SK-N-SH (cell line): ENCODE results near the gene IFNL2. TPM values are rescaled to one million over a fixed set of nuclear protein-coding genes. Genes with fewer than 3 reads are reported as not detected.
"Not testable (repeated sequence)": the region's sequence is repeated elsewhere in the genome, so short reads cannot be mapped to it uniquely, and the experiment has no call there.

Source experiments
- CTCF ChIA-PET: fragments of 300-600, 350-600 bp; formaldehyde crosslinking; extraction: SDS; loops from one replicate; lab custom pipeline; 2021; lab: Yijun Ruan, JAX
- POLR2A ChIA-PET: fragments of 350-600 bp; sonication (Branson Sonifier 250); formaldehyde crosslinking; extraction: SDS; loops from one replicate; lab custom pipeline; 2020; ENCODE audit warnings: antibody characterized with exemption, inconsistent platforms; lab: Yijun Ruan, JAX
- DNase-seq: peaks from one replicate; pipeline ENCODE4 v3.0.0; 2012
- H2AFZ ChIP-seq: fragments of 200-600 bp; sonication (generic); 2 replicates; pipeline ENCODE4 v1.8.1; 2016; ENCODE audit warnings: antibody characterized with exemption, mild to moderate bottlenecking, low read depth
- H3F3A ChIP-seq: fragments of 200-600 bp; sonication (generic); replicated peaks from 2 replicates; pipeline ENCODE3; 2016; ENCODE audit warnings: antibody characterized with exemption, mild to moderate bottlenecking; ENCODE audit not compliant: insufficient read depth
- H3K27ac ChIP-seq, 2 experiments: fragments of 200-500 bp in 1 of 2; fragments of 200-600 bp in 1 of 2; sonication (Bioruptor generic) in 1 of 2; sonication (generic), shearing (Covaris generic) in 1 of 2; 2 replicates each; pipeline versions ENCODE4 v1.5.1 to v1.6.1; 2014 to 2016; ENCODE audit warnings: low read depth in 2 of 2, inconsistent platforms in 1 of 2, low read length in 1 of 2, mild to moderate bottlenecking in 1 of 2, mixed read lengths in 1 of 2
- H3K27me3 ChIP-seq: fragments of 200-600 bp; sonication (generic), shearing (Covaris generic); 2 replicates; pipeline ENCODE4 v1.6.1; 2016; ENCODE audit warnings: mixed run types; ENCODE audit not compliant: insufficient read depth
- H3K36me3 ChIP-seq, 2 experiments: fragments of 200-500 bp in 1 of 2; fragments of 200-600 bp in 1 of 2; sonication (Bioruptor generic) in 1 of 2; sonication (generic) in 1 of 2; replicated peaks in 1 of 2; 2 replicates each; pipeline versions ENCODE3 to v1.5.1; 2014 to 2016; ENCODE audit warnings: low read length in 1 of 2, mild to moderate bottlenecking in 1 of 2; ENCODE audit not compliant: insufficient read depth in 2 of 2, control insufficient read depth in 1 of 2
- H3K4me1 ChIP-seq, 2 experiments: fragments of 200-500 bp in 1 of 2; fragments of 200-600 bp in 1 of 2; sonication (Bioruptor generic) in 1 of 2; sonication (generic), shearing (Covaris generic) in 1 of 2; 2 replicates each; pipeline versions ENCODE4 v1.5.1 to v1.6.1; 2014 to 2016; ENCODE audit warnings: low read depth in 1 of 2, low read length in 1 of 2, mixed run types in 1 of 2; ENCODE audit not compliant: insufficient read depth in 2 of 2, control insufficient read depth in 1 of 2
- H3K4me2 ChIP-seq: fragments of 200-600 bp; sonication (generic), shearing (Covaris generic); 2 replicates; pipeline ENCODE4 v1.6.1; 2017; ENCODE audit warnings: mixed run types
- H3K4me3 ChIP-seq, 2 experiments: fragments of 200-500 bp in 1 of 2; fragments of 200-600 bp in 1 of 2; sonication (Bioruptor generic) in 1 of 2; sonication (generic), shearing (Covaris generic) in 1 of 2; 2 replicates each; pipeline versions ENCODE4 v1.5.1 to v1.8.1; 2014 to 2016; ENCODE audit warnings: low read depth in 2 of 2, inconsistent platforms in 1 of 2, low read length in 1 of 2, mild to moderate bottlenecking in 1 of 2, mixed read lengths in 1 of 2, moderate library complexity in 1 of 2
- H3K79me2 ChIP-seq: fragments of 200-600 bp; sonication (generic); 2 replicates; pipeline ENCODE4 v1.8.1; 2017; ENCODE audit warnings: mild to moderate bottlenecking; ENCODE audit not compliant: insufficient read depth
- H3K9ac ChIP-seq: fragments of 200-600 bp; sonication (generic); 2 replicates; pipeline ENCODE4 v1.6.1; 2017; ENCODE audit warnings: mixed run types
- H3K9me2 ChIP-seq: fragments of 200-600 bp; sonication (generic); 2 replicates; pipeline ENCODE4 v1.6.1; 2017; ENCODE audit warnings: mixed run types
- H3K9me3 ChIP-seq: fragments of 200-600 bp; sonication (generic); 2 replicates; pipeline ENCODE4 v1.6.1; 2017; ENCODE audit warnings: mixed run types, mild to moderate bottlenecking, moderate library complexity
- H4K20me1 ChIP-seq: fragments of 200-600 bp; sonication (generic); 2 replicates; pipeline ENCODE4 v1.6.1; 2017; ENCODE audit warnings: mild to moderate bottlenecking, mixed run types; ENCODE audit not compliant: insufficient read depth
- PBX3 ChIP-seq: IDR thresholded peaks from 2 replicates; pipeline ENCODE4; 2012
- TAF1 ChIP-seq: IDR thresholded peaks from 2 replicates; pipeline ENCODE4 v1.6.1; 2012; ENCODE audit warnings: low read depth, mild to moderate bottlenecking, low read length, moderate library complexity, borderline replicate concordance
- WGBS: methylation state at CpG from one replicate; pipeline ENCODE4 v1.1.6; 2017; ENCODE audit warnings: low lambda C conversion rate; 5-methylcytosine and 5-hydroxymethylcytosine counted together
- polyA plus RNA-seq, 3 experiments: library from polyadenylated mRNA; depleted of rRNA; stranded (reverse); fragments of >200 nt; gene quantifications; 2 replicates each; pipeline ENCODE4 v1.2.3, GENCODE V29; 2012

IFNL2 gene
- polyA plus RNA-seq, 1 of the 3 experiments (the other 2 are of a cell fraction) = not detected

GRCh38 chr19:39240421-39240820 is 27.8 kb upstream of the IFNL2 start:
- WGBS = 86% methylated on average over 7 of the region's 7 CpGs
- TF ChIP-seq PBX3 = no peak
- no peak for TF ChIP-seq TAF1
- Histone ChIP-seq H3K4me3 (no peak overlapping the region), H3K4me2 (no peak overlapping the region), H3K27me3 (no peaks in the 10 kb centered on the region; the same call in 1 of the 2 replicates), H4K20me1 (no peaks in the 10 kb centered on the region), H2AFZ (no peak overlapping the region), H3K27ac (no peak overlapping the region), H3K9me3 (no peaks in the 10 kb centered on the region), H3K79me2 (no peaks in the 10 kb centered on the region), H3K9ac (no peak overlapping the region), H3K36me3 (no peaks in the 10 kb centered on the region), H3F3A (no peaks in the 10 kb centered on the region), H3K4me1 (no peaks in the 10 kb centered on the region), H3K9me2 (no peaks in the 10 kb centered on the region)
- ChIA-PET CTCF (no interaction called here), POLR2A (no interaction called here)
- DNase-seq = no peak

GRCh38 chr19:39243741-39244140 is 24.5 kb upstream of the IFNL2 start:
- H3K36me3 ChIP-seq, CTCF ChIA-PET, POLR2A ChIA-PET, H3K27me3 ChIP-seq, DNase-seq, H3K79me2 ChIP-seq, H3K9me3 ChIP-seq, H3K4me2 ChIP-seq, H3K4me3 ChIP-seq, H3K9me2 ChIP-seq, H3K4me1 ChIP-seq, H3K9ac ChIP-seq, H4K20me1 ChIP-seq, H3K27ac ChIP-seq, H2AFZ ChIP-seq, H3F3A ChIP-seq: not testable (repeated sequence)
- 77% methylated on average over 6 of the region's 13 CpGs for WGBS

- CTCF ChIA-PET, H2AFZ ChIP-seq, H3K4me2 ChIP-seq, H3F3A ChIP-seq, POLR2A ChIA-PET, H3K36me3 ChIP-seq, H3K27ac ChIP-seq, H3K4me3 ChIP-seq, H3K9me3 ChIP-seq, H3K9me2 ChIP-seq, H3K79me2 ChIP-seq, H3K9ac ChIP-seq, H3K27me3 ChIP-seq, H3K4me1 ChIP-seq, H4K20me1 ChIP-seq, DNase-seq: not testable (repeated sequence)
- WGBS = 82% methylated on average over 6 of the region's 12 CpGs
Measured at GRCh38 chr19:39244410-39245100, 23.6 kb upstream of the IFNL2 start, which contains the start of gene IFNL3. IFNL3 (minus strand) TSS chr19:39245006; CDS start chr19:39244967, 39 bp downstream.

DNA sequence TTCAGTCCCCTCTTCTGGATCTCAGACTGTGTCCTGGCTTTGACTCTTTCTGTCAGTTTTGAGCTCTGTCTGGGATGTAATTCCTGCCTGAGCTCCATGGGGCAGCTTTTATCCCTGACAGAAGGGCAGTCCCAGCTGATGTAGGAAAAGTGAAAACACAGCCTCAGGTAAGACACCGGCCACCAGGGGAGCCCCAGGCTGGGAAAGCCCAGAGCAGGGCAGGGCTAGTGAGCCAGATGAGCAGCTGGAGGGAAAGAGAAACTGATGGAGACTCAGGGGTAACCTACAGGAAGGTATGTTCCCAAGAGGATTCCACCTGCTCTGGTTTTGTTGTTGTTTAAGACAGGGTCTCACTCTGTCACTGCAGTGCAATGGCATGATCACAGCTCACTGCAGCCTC is 23.0 kb upstream of the IFNL2 start:
- H3K4me2 ChIP-seq, H3K36me3 ChIP-seq, H4K20me1 ChIP-seq, H3K9me2 ChIP-seq, H2AFZ ChIP-seq, H3K79me2 ChIP-seq, CTCF ChIA-PET, H3K9me3 ChIP-seq, H3K4me3 ChIP-seq, H3K4me1 ChIP-seq, H3K9ac ChIP-seq, H3K27ac ChIP-seq, DNase-seq, POLR2A ChIA-PET, H3F3A ChIP-seq, H3K27me3 ChIP-seq: not testable (repeated sequence)
- WGBS = no CpG with 5 or more reads among the region's 1 CpG
